ENCODE data around the gene CTR9. TPM values are rescaled to one million over a fixed set of nuclear protein-coding genes. Genes with fewer than 3 reads are reported as not detected.

The CTR9 gene
- total RNA-seq, 4 donors from 2014 or later, result 20.3 to 28.7 (median 22.7) TPM

DNA sequence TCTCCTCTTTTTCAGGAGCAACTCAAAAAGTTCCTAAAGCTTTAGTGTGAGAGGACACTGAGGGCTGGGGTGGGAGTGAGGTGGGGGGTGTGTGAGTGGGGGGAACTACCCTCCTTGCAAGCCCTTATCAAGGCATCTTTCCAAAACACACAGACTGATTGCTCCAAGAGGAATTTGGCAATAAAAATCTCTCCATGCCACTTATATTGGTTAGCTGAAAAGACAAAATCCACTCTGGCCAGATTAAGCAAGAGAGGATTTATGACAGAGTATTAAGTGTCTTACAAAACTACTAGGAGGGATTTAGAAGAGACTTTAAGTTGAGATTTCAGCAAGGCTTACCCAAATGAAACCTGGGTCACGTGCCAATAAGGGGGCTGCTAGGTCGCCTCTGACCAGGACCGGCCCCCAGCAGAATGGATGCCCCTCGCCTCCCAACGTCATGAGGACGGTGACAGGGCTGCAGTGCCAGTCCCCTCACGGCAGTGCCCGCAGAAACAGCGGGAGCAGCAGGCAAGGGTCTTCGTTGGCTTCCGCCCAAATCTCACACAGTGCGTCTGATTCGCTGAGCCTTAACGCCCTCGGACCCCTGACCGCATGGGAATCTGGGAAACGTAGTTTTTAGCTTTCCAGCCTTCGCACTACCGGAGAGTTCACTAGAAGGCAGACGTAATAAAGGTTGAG, 22.1 kb upstream of the CTR9 start:
- TF ChIP-seq, protein P1, sequence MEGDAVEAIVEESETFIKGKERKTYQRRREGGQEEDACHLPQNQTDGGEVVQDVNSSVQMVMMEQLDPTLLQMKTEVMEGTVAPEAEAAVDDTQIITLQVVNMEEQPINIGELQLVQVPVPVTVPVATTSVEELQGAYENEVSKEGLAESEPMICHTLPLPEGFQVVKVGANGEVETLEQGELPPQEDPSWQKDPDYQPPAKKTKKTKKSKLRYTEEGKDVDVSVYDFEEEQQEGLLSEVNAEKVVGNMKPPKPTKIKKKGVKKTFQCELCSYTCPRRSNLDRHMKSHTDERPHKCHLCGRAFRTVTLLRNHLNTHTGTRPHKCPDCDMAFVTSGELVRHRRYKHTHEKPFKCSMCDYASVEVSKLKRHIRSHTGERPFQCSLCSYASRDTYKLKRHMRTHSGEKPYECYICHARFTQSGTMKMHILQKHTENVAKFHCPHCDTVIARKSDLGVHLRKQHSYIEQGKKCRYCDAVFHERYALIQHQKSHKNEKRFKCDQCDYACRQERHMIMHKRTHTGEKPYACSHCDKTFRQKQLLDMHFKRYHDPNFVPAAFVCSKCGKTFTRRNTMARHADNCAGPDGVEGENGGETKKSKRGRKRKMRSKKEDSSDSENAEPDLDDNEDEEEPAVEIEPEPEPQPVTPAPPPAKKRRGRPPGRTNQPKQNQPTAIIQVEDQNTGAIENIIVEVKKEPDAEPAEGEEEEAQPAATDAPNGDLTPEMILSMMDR (IDR thresholded peaks at IDR 0.05; ENCODE audit: low read depth), result no peak

DNA sequence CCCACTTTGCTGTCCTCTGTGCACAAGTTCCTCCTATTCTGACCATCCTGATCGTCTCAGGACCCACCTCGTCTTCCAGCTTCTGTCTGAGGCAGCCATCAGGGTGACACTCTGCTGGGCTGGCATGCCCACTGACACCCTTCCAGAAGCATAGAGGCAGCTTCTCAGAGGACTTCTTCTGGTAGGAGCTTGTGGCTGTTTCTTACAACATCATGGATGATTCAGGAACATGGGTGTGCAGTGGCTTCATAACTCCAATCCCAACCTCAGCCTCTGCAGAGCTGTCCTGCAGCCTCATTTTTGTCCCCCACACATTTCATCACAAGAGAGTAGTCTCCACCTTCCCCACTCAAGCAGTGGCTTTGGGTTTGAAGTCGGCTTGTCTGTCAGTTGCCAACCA, 20.9 kb upstream of the CTR9 start:
- TF ChIP-seq, protein P1 (IDR thresholded peaks at IDR 0.05; ENCODE audit: low read depth), result no peak

DNA sequence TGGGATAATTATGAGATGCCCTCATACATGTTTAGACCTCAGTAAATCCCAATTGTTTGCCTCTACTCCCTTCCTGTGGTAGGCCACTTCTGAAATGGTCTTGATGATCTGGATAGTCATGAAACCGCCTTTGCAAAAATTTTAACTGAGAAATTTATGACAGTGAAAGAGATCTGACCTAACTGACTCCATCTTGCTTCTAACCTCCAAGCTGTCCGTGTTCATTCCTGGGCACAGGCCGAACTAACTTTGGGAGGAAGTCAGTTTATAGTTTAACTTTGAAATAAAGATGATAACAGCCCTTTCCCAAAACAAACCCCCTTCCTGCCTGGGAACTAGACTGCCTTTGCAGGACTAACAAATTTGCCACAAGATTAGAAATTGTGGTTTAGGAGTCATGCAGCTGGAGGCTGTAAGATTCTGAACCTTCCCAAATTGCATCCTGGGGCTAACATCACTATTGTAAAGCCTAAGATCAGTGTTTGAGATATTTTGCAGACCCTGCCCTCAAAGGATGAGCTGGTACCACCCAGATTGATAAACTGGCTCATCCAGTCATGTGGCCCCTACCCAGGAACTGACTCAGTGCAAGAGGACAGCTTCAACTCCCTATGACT, 19.9 kb upstream of the CTR9 start:
- TF ChIP-seq, protein P1 (IDR thresholded peaks at IDR 0.05; ENCODE audit: low read depth), result no peak

DNA sequence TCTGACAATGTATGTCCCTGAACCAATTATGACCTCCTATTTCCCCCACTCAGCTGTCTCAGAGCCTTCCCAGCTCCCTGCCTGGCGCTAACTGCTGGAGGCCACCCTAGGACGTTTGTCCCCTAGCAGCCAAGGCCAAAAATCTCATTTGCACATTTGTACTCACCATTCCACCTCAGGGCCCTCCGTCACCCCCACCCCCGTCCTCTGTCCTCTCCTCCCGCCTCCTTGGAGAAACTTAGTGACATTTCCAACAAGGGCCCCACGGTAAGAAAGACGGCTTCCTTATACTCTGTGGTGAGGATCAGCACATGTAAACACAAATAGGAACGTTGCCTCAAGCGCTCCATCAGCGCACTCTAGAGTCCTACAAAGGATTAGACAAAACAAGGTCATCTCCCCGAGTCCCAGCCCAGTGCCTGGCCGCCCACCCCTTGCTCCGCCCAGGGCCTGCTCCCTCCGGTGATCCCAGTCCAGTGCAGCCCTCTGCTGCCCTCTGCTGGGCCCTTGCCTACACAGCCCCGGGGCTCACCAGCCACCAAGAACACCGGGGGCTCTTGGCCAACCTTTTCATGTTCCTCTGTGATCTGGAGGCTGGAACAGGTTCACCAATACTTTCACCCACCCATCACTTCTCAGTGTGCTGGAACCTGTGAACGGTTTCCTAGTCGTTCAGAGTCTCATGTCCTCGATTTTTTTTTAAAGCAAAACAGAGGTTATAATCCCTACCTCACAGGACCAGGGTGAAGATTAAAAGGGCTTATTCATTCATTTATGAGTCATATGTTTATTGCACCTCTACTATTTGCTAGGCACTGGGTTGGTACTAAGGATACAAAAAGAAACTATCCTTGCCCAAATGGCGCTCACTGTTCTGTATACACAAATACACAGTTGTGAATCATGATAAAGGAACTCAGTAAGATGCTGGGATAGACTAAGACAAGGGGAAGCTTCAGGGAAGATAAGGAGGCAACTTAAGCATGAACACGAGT, 15.3 kb upstream of the CTR9 start:
- TF ChIP-seq, protein P1 (IDR thresholded peaks at IDR 0.05; ENCODE audit: low read depth), result no peak

DNA sequence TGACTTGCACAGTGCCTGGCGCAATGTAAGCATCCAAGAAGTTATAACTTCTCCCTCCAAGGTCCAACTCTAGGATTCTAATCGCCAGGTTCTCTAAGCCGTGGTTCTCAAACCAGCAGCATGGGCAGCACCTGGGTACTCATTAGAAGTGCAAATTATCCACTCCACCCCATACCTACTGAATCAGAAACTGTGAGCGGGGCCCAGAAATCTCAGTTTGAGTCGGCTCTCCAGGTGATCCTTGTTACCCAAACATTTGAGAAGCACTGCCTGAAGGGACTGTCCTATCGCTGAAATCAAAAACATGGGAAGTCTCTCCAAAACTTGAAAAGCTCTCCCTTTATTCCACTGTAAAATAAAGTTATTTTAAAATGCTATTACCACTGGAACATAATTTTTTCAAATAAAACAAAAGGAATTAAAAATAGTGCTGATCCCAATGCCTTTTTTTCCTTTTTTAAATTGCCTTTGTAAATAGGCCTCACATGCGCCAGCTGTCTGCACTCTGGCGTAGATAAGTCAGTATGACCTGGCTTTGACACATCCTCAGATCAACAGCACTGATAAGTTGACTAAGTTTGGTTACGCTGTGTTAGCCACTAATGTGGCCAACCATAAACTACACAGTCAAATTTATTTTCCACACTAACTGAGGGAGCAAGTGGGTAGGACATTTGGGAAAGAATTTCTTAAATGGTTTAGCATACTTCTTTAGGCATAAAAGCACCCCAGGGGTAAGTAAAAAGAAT, 8.4 kb upstream of the CTR9 start:
- TF ChIP-seq, protein P1 (IDR thresholded peaks at IDR 0.05; ENCODE audit: low read depth), result no peak

DNA sequence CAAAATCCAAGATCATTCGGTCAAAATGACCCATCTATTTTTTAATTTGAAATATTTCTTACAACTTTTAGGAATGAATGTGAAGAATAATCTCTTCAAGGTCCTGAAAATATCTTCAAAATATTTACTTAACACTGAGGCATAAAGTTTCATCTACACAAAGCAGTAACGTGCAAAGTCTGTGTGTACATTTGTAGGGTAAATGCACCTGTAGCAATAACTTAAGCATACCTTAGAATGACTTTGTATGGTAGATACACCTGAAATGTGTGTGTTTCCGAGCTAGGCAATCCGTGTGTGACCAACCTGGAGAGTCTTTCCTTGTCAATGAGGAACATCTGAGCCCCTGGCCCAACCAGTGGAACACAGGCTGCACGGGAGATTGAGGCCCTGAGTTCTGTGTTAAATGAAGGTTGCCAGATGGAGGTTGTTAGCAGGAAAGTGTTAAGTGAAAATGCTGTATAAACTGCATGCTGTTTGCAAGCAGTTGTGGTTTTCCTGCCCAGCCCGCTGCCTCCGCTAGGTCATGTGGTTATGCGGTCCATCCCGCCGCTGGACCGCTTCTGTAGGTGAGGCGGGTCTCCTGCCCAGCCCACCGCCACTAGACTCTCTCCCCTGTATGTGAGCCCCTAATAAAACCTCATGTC, 7.6 kb upstream of the CTR9 start:
- TF ChIP-seq, protein P1 (IDR thresholded peaks at IDR 0.05; ENCODE audit: low read depth), result no peak
